ENCODE measurements around the gene NOLC1. TPM values are rescaled to one million over a fixed set of nuclear protein-coding genes. Genes with fewer than 3 reads are reported as not detected.
A peak's percentile ranks its signal among the peaks of the same experiment; 100 is the strongest.

The NOLC1 gene
- total and polyA plus RNA-seq, 2 of the 13 experiments (the other 11 are each of a cell fraction or from before 2014, with no cell fraction given), result 50.6 to 81.0 TPM

- TF ChIP-seq SMYD3 (CRISPR knock-in tag; IDR thresholded peaks at IDR 0.05) (no peak), PRDM4 (CRISPR knock-in tag; IDR thresholded peaks at IDR 0.05; ENCODE audit: borderline replicate concordance) (no peak), WIZ (CRISPR knock-in tag; IDR thresholded peaks at IDR 0.05) (no peak), JUND (CRISPR knock-in tag; IDR thresholded peaks at IDR 0.05) (no peak), FOXK2 (IDR thresholded peaks at IDR 0.05) (no peak), ZNF792 (CRISPR knock-in tag; IDR thresholded peaks at IDR 0.05) (no peak), CHD2 (IDR thresholded peaks at IDR 0.05; ENCODE audit: low read depth, low read length) (peak; percentile 54; the same call in 1 of the 2 replicates), MEIS2 (CRISPR knock-in tag; IDR thresholded peaks at IDR 0.05) (no peak; the same call in 1 of the 2 replicates), ZBTB1 (CRISPR knock-in tag; IDR thresholded peaks at IDR 0.05; ENCODE audit: borderline replicate concordance) (no peak), ZNF274 (CRISPR knock-in tag; IDR thresholded peaks at IDR 0.05) (no peak), ARNT (IDR thresholded peaks at IDR 0.05) (no peak), MAFG (CRISPR knock-in tag; IDR thresholded peaks at IDR 0.05) (no peak), ZNF883 (CRISPR knock-in tag; IDR thresholded peaks at IDR 0.05; ENCODE audit: not compliant biosample characterization) (no peak), ZNF672 (CRISPR knock-in tag; IDR thresholded peaks at IDR 0.05) (no peak), PRDM10 (CRISPR knock-in tag; IDR thresholded peaks at IDR 0.05; ENCODE audit: low read depth) (no peak), SCMH1 (CRISPR knock-in tag; IDR thresholded peaks at IDR 0.05; ENCODE audit: borderline replicate concordance) (no peak), DRAP1 (CRISPR knock-in tag; IDR thresholded peaks at IDR 0.05) (no peak), FOXO1 (CRISPR knock-in tag; IDR thresholded peaks at IDR 0.05) (no peak), ARNTL (CRISPR knock-in tag; IDR thresholded peaks at IDR 0.05) (peak; percentile 89), MXI1 (IDR thresholded peaks at IDR 0.05; ENCODE audit: borderline replicate concordance, low read depth, low read length) (peak; percentile 97)
- TF ChIP-seq, protein P1, sequence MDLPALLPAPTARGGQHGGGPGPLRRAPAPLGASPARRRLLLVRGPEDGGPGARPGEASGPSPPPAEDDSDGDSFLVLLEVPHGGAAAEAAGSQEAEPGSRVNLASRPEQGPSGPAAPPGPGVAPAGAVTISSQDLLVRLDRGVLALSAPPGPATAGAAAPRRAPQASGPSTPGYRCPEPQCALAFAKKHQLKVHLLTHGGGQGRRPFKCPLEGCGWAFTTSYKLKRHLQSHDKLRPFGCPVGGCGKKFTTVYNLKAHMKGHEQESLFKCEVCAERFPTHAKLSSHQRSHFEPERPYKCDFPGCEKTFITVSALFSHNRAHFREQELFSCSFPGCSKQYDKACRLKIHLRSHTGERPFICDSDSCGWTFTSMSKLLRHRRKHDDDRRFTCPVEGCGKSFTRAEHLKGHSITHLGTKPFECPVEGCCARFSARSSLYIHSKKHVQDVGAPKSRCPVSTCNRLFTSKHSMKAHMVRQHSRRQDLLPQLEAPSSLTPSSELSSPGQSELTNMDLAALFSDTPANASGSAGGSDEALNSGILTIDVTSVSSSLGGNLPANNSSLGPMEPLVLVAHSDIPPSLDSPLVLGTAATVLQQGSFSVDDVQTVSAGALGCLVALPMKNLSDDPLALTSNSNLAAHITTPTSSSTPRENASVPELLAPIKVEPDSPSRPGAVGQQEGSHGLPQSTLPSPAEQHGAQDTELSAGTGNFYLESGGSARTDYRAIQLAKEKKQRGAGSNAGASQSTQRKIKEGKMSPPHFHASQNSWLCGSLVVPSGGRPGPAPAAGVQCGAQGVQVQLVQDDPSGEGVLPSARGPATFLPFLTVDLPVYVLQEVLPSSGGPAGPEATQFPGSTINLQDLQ (CRISPR knock-in tag; IDR thresholded peaks at IDR 0.05), result no peak
Measured at GRCh38 chr10:102133373-102134195, 18.6 kb upstream of the NOLC1 start (continued).

Data from HepG2 (cell line).